Measurements from ENCODE around the gene RPS14. TPM values are rescaled to one million over a fixed set of nuclear protein-coding genes. Genes with fewer than 3 reads are reported as not detected.

The RPS14 gene
- total and polyA plus RNA-seq, 2 of the 4 experiments (the other 2 are of a cell fraction): 6,296 to 7,310 TPM

- no TSS peak for BruUV-seq (replicated peaks)
- Histone ChIP-seq H4K91ac (ENCODE audit: insufficient read depth, low read depth, low read length) (no peak overlapping the region), H3K79me1 (ENCODE audit: low read depth in 1 of 2, low read length in 2 of 2) (peaks cover 0 to 15% of the 10 kb centered on the region in 2 experiments; a peak in 2 of 4 replicates), H4K20me1 (ENCODE audit: insufficient read depth, low read length) (no peaks in the 10 kb centered on the region), H3K4me3 (ENCODE audit: insufficient read depth, low read depth, low read length) (no peak overlapping the region), H2AFZ (replicated peaks; ENCODE audit: low read length, poor library complexity) (no peak overlapping the region), H4K8ac (ENCODE audit: low read depth in 2 of 2, low read length in 2 of 2) (no peak overlapping the region), H3K36me3 (ENCODE audit: control insufficient read depth, insufficient read depth, low read length) (no peaks in the 10 kb centered on the region), H3K14ac (replicated peaks; ENCODE audit: low read depth, low read length) (no peak overlapping the region), H2BK20ac (ENCODE audit: low read depth, low read length) (no peak overlapping the region), H2AK9ac (replicated peaks; ENCODE audit: low read depth, low read length, poor library complexity) (no peak overlapping the region), H2BK15ac (ENCODE audit: low read depth, low read length) (0 out of 3 replicates have a peak overlapping the region, but pooled peaks have one; percentile 7), H3K23ac (ENCODE audit: low read depth, low read length) (no peak overlapping the region), H2BK5ac (ENCODE audit: low read depth, low read length, poor library complexity, severe bottlenecking) (no peak overlapping the region), H2AK5ac (ENCODE audit: low read depth, low read length) (peak overlapping the region; percentile 10; the same call in 1 of the 2 replicates), H3K4ac (ENCODE audit: low read depth, low read length) (no peak overlapping the region), H3K9ac (ENCODE audit: low read depth, low read length) (no peak overlapping the region), H4K5ac (ENCODE audit: low read depth, low read length) (no peak overlapping the region), H2BK120ac (ENCODE audit: low read depth, low read length) (peak overlapping the region; percentile 20; the same call in 1 of the 2 replicates), H3K27ac (ENCODE audit: insufficient read depth, low read length) (no peak overlapping the region), H3K18ac (ENCODE audit: low read depth, low read length) (no peak overlapping the region), H3K9me1 (ENCODE audit: insufficient read depth, low read length) (peaks cover 16% of the 10 kb centered on the region), H3K4me1 (ENCODE audit: control insufficient read depth, insufficient read depth, low read length) (peaks cover 3% of the 10 kb centered on the region), H3K56ac (ENCODE audit: extremely low read depth, insufficient read depth, low read length) (no peak overlapping the region), H3K9me3 (ENCODE audit: control insufficient read depth, insufficient read depth, low read length) (no peaks in the 10 kb centered on the region), H3K4me2 (ENCODE audit: low read depth, low read length) (no peak overlapping the region), H3K27me3 (ENCODE audit: control insufficient read depth, insufficient read depth, low read length) (no peaks in the 10 kb centered on the region)
- CTCF ChIA-PET: no interaction called here
- in situ Hi-C loops (cut with MboI; ENCODE audit: low sequenced_read_pairs): no loop called here
- dilution Hi-C loops (cut with HindIII; ENCODE audit: low sequenced_read_pairs, unreplicated experiment): no loop called here
- POLR2A ChIA-PET (ENCODE audit: unreplicated experiment): interaction anchor here (0.6 kb wide), 2 partner anchors 15 to 20 kb away, joined by 5 to 8 read pairs; no protein-coding TSS in a partner anchor
- 75% methylated on average over 2 of the region's 2 CpGs; no CpG with 5 or more reads in 1 of the 2 experiments for WGBS, 2 experiments (ENCODE audit: extremely low coverage in 2 of 2, insufficient read length in 1 of 2)
- intact Hi-C loops (cut with micrococcal nuclease): no loop called here
- TF ChIP-seq CTCF (conservative IDR thresholded peaks at IDR 0.05; ENCODE audit: low read depth, low read length) (no peak), RCOR1 (IDR thresholded peaks at IDR 0.05; ENCODE audit: insufficient replicate concordance, low read length) (no peak), FOS (IDR thresholded peaks at IDR 0.05; ENCODE audit: low read depth, low read length) (no peak), POLR2A (IDR thresholded peaks at IDR 0.05; ENCODE audit: low read depth, low read length) (no peak), USF2 (IDR thresholded peaks at IDR 0.05; ENCODE audit: low read depth, low read length) (no peak), MXI1 (IDR thresholded peaks at IDR 0.05; ENCODE audit: borderline replicate concordance, low read depth, low read length) (no peak), CEBPB (IDR thresholded peaks at IDR 0.05; ENCODE audit: low read depth, low read length) (no peak), BHLHE40 (IDR thresholded peaks at IDR 0.05; ENCODE audit: low read depth, low read length) (no peak), MAZ (IDR thresholded peaks at IDR 0.05; ENCODE audit: borderline replicate concordance, low read depth, low read length) (no peak), MAFK (IDR thresholded peaks at IDR 0.05; ENCODE audit: low read depth, low read length) (no peak), NFE2L2 (IDR thresholded peaks at IDR 0.05; ENCODE audit: low read depth, low read length) (no peak), RFX5 (IDR thresholded peaks at IDR 0.05; ENCODE audit: low read depth, low read length) (no peak), CHD1 (IDR thresholded peaks at IDR 0.05; ENCODE audit: low read depth, low read length) (no peak), SMC3 (IDR thresholded peaks at IDR 0.05; ENCODE audit: low read depth, low read length) (no peak)
- DNase-seq (no peak), ATAC-seq (ENCODE audit: low read depth) (no peak)
Observed at GRCh38 chr5:150479416-150479815, 29.9 kb upstream of the RPS14 start.
